ENCODE measurements around the gene BDP1.
"Not testable (repeated sequence)": the region's sequence is repeated elsewhere in the genome, so short reads cannot be mapped to it uniquely, and the experiment has no call there.

- not testable (repeated sequence) for TF ChIP-seq MAX, CTCF, KDM5A (IDR thresholded peaks at IDR 0.05)
These were observed 96.1 kb downstream of the BDP1 start for GRCh38 chr5:71551582-71551981.

All from A549 (cell line).